Measurements from ENCODE around the gene RBSN. TPM values are rescaled to one million over a fixed set of nuclear protein-coding genes. Genes with fewer than 3 reads are reported as not detected.

The RBSN gene
- polyA plus RNA-seq, 12 donors, result 21.0 to 31.5 (median 23.2) TPM; not detected in 1

DNA sequence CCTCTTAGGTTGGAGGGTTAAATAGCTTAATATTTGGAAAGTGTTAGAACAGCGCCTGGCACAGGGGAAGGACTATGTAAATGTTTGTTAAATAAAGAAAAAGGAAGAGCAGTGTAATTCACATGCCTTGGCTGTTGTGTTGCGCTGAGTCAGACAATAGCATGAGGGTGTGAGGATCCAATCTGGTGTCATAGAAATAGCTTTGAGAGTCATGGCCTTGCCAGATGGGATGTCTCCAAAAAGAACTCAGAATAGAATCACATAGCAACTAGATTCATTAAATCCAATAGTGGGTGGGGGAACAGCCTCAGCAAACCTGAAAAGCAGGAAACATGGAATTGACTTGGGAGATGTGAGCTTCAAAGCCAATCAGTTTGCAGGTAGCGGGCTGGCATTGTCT is 3.9 kb upstream of the RBSN start:
- peak; percentile 16 for DNase-seq

- DNase-seq, result peak; percentile 39
Measured at GRCh38 chr3:15102256-15102655, 3.3 kb upstream of the RBSN start.

- DNase-seq, result no peak
Measured at GRCh38 chr3:15099364-15100098, 583 bp upstream of the RBSN start.

DNA sequence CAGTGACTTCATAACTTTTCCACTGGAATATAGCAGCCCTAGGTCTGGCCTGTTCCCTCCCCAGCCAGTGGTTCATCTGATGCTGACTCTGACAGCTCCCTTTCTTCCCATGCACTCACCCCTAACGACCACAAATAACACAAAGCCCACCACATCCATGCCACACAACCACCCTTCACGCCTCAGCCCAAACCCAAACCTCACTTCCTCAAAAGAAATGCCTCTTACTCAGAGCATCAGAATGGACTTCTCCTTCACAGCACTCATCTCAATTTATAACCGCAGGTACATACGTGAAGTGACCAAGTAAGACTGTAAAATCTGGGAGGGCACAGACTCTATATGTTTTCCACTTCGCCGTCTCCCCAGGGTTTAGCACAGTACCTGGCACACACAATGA is 1.1 kb downstream of the RBSN start:
- DNase-seq, result no peak

- no peak for DNase-seq
Measured at GRCh38 chr3:15096046-15096445, 2.9 kb downstream of the RBSN start.

- no peak for DNase-seq
Measured at GRCh38 chr3:15094187-15094875, 4.6 kb downstream of the RBSN start.

DNA sequence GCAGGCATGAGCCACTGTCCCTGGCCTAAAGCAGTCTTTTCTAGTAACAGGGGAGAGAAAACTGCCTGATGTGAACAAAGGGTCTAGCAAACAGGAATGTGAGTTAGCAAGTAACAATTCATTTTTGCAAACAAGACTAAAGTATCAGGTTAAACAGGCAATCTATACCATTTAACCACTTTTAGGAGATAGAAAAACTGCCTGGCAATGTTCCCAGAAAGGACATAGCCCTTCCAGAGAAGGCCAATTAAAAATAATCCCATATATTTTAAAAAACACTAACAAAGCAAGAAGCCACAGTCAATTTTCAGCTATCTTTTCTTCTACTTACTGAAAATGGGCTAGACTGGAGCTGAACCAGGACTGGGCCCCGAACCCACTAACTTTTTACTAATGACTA is 6.3 kb downstream of the RBSN start:
- DNase-seq, result no peak

DNA sequence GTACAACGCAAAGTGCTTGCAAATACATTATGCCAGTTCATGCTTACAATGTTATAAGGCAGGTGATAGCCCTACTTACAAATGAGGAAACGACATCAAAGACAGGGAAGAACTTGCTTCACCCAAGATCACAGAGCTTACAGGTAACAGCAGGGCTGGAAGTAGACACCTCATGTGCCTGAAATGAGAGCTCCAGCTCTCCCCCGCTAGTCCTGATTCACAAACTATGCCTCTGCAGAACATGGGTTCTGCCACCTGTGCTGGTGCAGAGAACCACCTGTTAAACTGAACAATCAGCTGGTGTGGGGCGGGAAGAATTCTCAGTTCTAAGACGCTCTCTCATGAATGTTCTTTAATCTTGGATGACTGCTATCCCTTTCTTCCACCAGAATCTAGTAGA is 7.4 kb downstream of the RBSN start:
- DNase-seq, result no peak

GRCh38 chr3:15089201-15089600 is 9.7 kb downstream of the RBSN start:
- DNase-seq, result no peak

DNA sequence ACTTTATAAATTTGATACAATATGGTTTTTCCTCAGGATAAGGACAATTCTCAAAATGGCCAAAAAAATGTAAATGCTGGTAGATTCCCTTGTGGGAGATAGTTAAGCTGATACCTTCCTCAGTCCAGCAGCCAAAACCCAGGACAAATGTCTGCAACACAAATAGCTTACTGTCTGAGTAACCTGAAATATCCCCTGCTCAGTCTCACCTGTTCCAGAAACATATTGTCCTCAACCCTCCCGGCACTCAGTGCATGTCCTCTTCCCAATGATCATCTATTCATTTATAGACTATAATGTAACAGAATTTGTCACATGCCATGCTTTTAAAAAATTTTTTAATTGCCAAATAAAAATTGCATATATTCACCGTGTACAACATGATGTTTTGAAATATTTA is 12.2 kb downstream of the RBSN start:
- no peak for DNase-seq

- DNase-seq, result no peak
Measured at GRCh38 chr3:15086263-15086662, 12.7 kb downstream of the RBSN start.

- DNase-seq, result no peak
Measured at GRCh38 chr3:15083252-15083651, 15.7 kb downstream of the RBSN start.

- no peak for DNase-seq
Measured at GRCh38 chr3:15081960-15082664, 16.8 kb downstream of the RBSN start.

DNA sequence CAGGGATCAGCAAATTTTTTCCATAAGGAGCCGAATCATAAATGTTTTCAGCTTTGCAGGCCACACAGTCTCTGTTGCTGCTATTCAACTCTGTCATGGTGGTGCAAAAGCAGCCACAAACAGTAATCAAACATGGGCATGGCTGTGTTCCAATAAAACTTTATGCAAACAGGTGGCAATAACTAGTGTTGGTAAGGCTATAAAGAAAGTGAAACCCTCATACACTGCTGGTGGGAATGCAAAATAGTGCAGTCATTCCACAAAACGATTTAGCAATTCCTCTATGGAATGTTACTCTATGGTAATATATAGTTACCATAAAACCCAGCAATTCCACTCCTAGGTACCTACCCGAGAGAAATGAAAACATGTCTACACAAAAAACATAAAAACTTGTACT is 19.9 kb downstream of the RBSN start:
- DNase-seq, result no peak

- DNase-seq, result no peak
Measured at GRCh38 chr3:15074500-15074899, 24.4 kb downstream of the RBSN start.

DNA sequence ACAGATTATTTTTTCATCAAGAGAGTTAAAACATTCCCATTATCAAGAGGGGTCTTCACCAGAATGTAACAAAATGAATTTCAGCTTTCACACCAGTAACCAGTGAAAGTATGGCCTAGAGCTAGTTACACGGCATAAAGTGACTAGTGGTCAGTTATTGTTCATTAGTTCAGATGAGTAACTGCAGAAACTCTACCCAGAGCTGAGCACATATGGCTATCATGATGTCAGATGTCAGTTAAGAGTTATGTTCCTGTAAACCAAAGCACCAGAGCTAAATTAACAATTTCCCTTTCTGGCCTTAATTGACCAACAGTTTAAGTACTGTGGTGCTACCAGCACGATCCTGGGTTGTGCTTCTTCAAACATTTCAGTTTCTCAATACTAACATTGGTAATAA is 27.2 kb downstream of the RBSN start:
- no peak for DNase-seq

DNA sequence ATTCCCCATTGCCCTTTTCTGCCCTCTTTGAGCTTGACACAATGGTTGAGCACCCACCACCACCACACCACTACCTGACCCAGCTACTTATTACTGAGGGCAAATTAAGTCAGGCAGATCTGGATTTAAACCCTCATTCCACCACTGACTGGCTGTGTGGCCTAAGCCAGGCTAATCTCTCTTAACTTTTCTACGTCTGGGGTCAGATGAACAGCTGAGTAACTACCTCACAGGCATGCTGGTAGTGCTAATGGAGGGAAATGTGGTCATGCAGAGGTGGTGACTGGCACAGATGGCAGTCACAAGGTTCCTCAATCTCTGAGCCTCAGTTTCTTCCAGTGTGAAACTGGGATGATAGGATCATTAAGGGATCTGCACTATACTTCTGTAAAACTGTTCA is 29.5 kb downstream of the RBSN start:
- DNase-seq, result no peak

DNA sequence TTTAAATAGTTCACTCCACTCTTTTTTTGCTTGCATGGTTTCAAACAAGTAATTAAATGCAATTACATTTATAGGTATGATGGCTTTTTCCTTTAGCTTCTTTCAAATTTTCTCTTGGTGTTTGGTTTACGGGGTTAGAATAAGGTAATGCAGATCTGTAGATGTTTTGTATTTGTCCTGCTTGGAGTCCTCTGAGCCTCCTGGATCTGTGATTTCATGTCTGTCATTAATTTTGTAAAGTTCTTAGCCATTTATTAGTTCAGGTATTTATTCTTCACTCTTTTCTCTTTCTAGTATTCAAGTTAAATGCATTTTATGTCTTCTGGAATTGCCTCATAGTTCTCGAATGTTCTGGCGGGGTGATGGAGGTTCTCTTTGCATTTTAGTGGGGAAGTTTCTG is 32.5 kb downstream of the RBSN start:
- no peak for DNase-seq

DNA sequence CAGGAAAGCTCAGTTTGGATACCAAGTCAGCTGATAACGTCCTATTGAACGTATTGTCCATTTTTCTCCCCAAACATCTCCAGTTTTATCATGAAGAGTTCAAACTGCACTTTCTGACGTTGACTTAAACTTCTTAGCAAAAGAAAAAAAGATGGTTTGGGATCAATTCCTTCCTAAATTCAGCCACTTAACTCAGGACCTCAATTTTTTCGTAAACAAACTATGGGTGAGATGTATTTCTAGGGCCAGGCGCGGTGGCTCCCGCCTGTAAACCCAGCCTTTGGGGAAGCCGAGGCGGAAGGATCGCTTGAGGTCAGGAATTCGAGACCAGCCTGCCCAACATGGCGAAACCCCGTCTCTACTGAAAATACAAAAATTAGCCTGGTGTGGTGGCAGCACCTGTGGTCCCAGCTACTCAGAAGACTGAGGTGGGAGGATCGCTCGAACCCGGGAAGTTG is 33.4 kb downstream of the RBSN start:
- no peak for DNase-seq

DNA sequence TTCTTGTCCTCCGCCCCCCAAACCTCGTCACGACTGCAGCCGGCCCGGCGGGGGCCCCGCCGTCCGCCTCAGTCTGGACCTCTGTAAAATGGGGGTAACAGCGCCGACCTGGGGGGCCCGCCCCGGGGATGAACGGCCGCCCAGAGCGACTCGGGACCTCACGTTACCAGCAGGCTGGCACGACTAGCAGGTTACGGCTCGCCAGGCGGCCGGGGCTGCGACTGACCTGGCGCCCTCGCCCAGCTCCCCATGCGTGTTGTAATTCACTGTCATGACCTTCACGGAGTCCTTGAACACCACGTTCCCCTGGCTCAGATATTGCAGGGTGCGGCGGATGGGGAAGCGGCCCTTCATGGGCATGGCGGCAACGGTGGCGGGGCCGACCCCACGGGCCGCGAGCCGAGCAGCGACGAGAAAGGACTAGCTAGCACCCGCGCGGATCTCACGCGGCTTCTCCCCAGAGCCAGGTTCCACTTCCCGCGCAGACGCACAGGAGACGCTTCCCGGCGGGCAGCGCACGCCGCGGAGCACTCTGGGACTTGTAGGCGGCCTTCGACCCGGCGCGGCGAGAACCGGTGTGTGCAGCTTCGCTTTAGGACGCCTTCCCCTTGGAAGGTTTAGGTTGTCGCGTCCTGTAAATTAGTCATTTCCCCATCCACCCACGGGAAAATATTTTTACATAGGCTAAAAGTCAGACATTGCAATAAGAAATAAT is 34.0 kb downstream of the RBSN start, which contains the start of gene MRPS25:
Gene MRPS25 (minus strand): TSS at position 481 of the 715 bp plus-strand sequence. CDS start 121 bp downstream, at position 360.
- peak; percentile 90 for DNase-seq

- no peak for DNase-seq
Measured at GRCh38 chr3:15064299-15064834, 34.6 kb downstream of the RBSN start.

Measured in muscle of arm (tissue), 12 donors.